GM18498 (cell line): ENCODE measurements around the gene ARL13B.

ENCODE experiments used
- ATAC-seq: cut with Tn5 transposase; IDR thresholded peaks from one replicate; pipeline ENCODE4 v1.9.1; 2021; ENCODE audit warnings: mild to moderate bottlenecking, moderate library complexity; ENCODE audit not compliant: unreplicated experiment

Gene ARL13B

DNA sequence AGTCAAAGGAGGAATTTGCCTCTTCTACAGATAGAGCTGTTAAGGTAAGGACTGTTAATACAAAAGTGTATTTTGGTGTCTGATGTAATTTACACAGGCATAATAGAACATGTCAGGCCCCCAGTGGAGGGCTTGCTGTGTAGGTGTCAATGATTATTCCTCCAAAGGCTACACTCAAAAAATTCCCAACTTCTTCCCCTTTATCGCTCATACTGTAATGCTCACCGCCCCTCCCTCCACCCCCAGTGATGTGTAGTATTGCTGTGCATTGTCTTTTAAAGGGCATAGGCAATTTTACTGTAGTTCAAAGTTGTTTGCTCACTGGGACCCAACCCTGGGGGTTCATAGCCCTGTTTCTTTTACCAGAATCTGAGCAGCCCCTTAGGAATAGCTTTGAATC lies 115.2 kb downstream of the ARL13B start:
- no peak for ATAC-seq

DNA sequence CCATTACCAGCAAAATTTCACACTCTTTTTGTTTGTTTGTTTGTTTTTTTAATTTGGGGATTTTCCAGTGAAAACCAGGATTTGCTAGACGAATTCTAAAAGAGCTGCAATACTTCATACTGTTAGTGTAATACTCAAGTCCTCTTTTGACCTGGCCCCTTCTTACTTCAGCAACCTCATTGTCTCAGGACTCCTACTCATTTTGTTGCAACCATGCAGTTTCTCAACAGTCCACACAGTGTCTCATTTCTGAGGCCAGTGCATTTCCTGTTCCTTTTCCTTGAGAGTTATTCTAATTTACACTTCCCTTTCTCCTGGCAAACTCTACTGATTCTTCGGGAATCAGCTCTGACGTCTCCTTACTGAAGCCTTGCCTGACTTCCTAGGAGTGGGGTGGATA lies 118.5 kb downstream of the ARL13B start:
- no peak for ATAC-seq

DNA sequence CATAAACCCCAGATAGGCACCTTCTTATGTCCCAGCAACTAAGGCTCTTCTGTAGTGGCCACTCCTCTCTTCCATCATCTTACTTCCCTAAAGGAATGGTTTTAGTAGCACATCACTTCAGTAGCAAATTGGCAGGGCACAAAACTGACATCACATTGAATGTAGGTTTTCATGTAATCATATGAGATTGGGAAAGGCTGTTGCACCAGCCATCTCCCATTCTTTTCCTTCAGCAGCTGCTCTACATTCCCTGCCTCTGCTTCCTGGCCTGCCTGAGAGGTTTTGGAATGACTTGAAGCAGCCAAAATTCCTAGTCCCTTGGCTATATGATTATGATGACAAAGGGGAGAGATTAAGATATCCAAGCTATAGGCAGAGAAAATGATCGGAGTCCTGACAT lies 119.4 kb downstream of the ARL13B start:
- ATAC-seq = no peak

- ATAC-seq = no peak
These were observed 121.9 kb downstream of the ARL13B start for GRCh38 chr3:94101860-94102259.
